ENCODE measurements around the gene SEMA4A. TPM values are rescaled to one million over a fixed set of nuclear protein-coding genes. Genes with fewer than 3 reads are reported as not detected.

The SEMA4A gene
- total RNA-seq, 1 donor from 2014 or later = 0.66 TPM

DNA sequence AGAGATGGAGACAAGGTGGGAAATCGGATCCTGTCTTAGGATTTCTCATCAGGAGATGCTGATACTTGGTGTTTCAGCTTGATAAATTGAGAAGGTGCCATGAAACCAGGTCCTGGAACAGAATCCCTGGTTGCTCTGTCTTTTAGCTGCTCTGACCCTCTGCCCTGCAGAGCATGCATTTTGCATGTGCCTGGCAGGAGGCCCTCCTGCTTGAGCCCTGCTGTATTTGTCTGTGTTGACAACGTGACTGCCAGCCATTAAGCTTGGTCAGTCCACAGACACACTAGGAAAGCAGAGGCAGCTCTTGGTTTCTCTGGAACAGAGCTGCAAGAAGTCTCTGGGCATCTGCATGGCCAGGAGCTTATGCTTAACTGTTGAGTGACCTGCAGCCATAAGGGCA, 43.1 kb downstream of the SEMA4A start:
- peaks cover 22% of the 10 kb centered on the region for H3K36me3 Mint-ChIP-seq (ENCODE audit: low read depth, unreplicated experiment)
- Histone ChIP-seq H3K27ac (ENCODE audit: low read depth, low read length) (no peak overlapping the region), H3K27me3 (ENCODE audit: insufficient read depth, low read length) (no peaks in the 10 kb centered on the region), H3K9ac (ENCODE audit: low read length) (no peak overlapping the region), H2AFZ (ENCODE audit: low read depth, low read length) (no peak overlapping the region), H3K9me3 (ENCODE audit: insufficient read depth, low read depth, low read length) (no peaks in the 10 kb centered on the region), H3K36me3 (ENCODE audit: insufficient read depth, low read length) (peaks cover 13% of the 10 kb centered on the region), H3K4me2 (ENCODE audit: low read length) (no peak overlapping the region), H3K4me1 (ENCODE audit: insufficient read depth, low read length) (peaks cover 10% of the 10 kb centered on the region), H3K79me2 (ENCODE audit: insufficient read depth, low read length) (peaks cover 62% of the 10 kb centered on the region), H4K20me1 (ENCODE audit: insufficient read depth, low read length) (peaks cover 69% of the 10 kb centered on the region), H3K4me3 (ENCODE audit: insufficient read depth, low read depth, low read length) (no peak overlapping the region)
- H3K27ac Mint-ChIP-seq (ENCODE audit: unreplicated experiment) = no peak overlapping the region
- H3K9me3 Mint-ChIP-seq (ENCODE audit: unreplicated experiment) = no peaks in the 10 kb centered on the region
- peaks cover 10% of the 10 kb centered on the region for H3K4me1 Mint-ChIP-seq (ENCODE audit: low read depth, unreplicated experiment)
- TF ChIP-seq, protein P1, sequence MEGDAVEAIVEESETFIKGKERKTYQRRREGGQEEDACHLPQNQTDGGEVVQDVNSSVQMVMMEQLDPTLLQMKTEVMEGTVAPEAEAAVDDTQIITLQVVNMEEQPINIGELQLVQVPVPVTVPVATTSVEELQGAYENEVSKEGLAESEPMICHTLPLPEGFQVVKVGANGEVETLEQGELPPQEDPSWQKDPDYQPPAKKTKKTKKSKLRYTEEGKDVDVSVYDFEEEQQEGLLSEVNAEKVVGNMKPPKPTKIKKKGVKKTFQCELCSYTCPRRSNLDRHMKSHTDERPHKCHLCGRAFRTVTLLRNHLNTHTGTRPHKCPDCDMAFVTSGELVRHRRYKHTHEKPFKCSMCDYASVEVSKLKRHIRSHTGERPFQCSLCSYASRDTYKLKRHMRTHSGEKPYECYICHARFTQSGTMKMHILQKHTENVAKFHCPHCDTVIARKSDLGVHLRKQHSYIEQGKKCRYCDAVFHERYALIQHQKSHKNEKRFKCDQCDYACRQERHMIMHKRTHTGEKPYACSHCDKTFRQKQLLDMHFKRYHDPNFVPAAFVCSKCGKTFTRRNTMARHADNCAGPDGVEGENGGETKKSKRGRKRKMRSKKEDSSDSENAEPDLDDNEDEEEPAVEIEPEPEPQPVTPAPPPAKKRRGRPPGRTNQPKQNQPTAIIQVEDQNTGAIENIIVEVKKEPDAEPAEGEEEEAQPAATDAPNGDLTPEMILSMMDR (IDR thresholded peaks at IDR 0.05; ENCODE audit: insufficient read depth, low read depth, low read length) = no peak
- no peak for TF ChIP-seq EZH2 (IDR thresholded peaks at IDR 0.05; ENCODE audit: insufficient read depth, low read length)
- H3K27me3 Mint-ChIP-seq (ENCODE audit: low read depth, unreplicated experiment) = no peaks in the 10 kb centered on the region
- H3K4me3 Mint-ChIP-seq (ENCODE audit: unreplicated experiment) = no peak overlapping the region
- FAIRE-seq (no peak), DNase-seq (ENCODE audit: low read depth) (no peak)

DNA sequence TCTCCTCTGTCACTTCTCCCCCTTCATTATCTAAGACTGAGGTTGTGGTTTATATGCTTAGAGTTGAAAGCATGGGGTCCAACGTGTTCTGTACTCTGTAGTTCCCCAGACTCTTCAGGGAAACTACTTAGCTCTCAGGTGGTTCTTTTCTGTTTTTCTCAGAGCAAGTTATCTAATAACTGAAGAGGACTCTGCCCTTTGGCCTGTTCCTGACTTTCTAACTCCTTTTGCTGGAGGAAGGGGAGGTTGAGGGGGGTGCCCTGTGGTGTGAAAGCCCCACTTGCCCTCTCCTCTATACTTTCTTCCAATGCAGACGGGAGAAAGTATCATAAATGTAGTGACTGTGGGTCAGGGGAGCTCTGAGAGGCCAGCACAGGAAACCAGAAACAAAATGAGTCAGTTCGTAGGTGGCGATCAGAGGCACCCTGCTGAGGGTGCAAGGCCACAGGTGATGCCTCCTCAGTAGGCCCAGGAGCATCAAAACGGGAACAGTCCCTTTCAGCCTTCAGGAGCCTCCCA, 45.5 kb downstream of the SEMA4A start:
- no peaks in the 10 kb centered on the region for H3K9me3 Mint-ChIP-seq (ENCODE audit: unreplicated experiment)
- Histone ChIP-seq H3K36me3 (ENCODE audit: insufficient read depth, low read length) (peaks cover 16% of the 10 kb centered on the region), H2AFZ (ENCODE audit: low read depth, low read length) (no peak overlapping the region), H3K9ac (ENCODE audit: low read length) (no peak overlapping the region), H3K4me2 (ENCODE audit: low read length) (no peak overlapping the region), H3K79me2 (ENCODE audit: insufficient read depth, low read length) (peaks cover 75% of the 10 kb centered on the region), H3K9me3 (ENCODE audit: insufficient read depth, low read depth, low read length) (no peaks in the 10 kb centered on the region), H3K27ac (ENCODE audit: low read depth, low read length) (no peak overlapping the region), H3K27me3 (ENCODE audit: insufficient read depth, low read length) (no peaks in the 10 kb centered on the region), H3K4me3 (ENCODE audit: insufficient read depth, low read depth, low read length) (no peak overlapping the region), H4K20me1 (ENCODE audit: insufficient read depth, low read length) (peaks cover 86% of the 10 kb centered on the region), H3K4me1 (ENCODE audit: insufficient read depth, low read length) (peaks cover 12% of the 10 kb centered on the region)
- H3K36me3 Mint-ChIP-seq (ENCODE audit: low read depth, unreplicated experiment) = peaks cover 19% of the 10 kb centered on the region
- no peak overlapping the region for H3K27ac Mint-ChIP-seq (ENCODE audit: unreplicated experiment)
- FAIRE-seq (no peak), DNase-seq (ENCODE audit: low read depth) (no peak)
- H3K4me1 Mint-ChIP-seq (ENCODE audit: low read depth, unreplicated experiment) = peaks cover 10% of the 10 kb centered on the region
- TF ChIP-seq, protein P1 (IDR thresholded peaks at IDR 0.05; ENCODE audit: insufficient read depth, low read depth, low read length) = no peak
- TF ChIP-seq EZH2 (IDR thresholded peaks at IDR 0.05; ENCODE audit: insufficient read depth, low read length) = no peak
- H3K27me3 Mint-ChIP-seq (ENCODE audit: low read depth, unreplicated experiment) = no peaks in the 10 kb centered on the region
- H3K4me3 Mint-ChIP-seq (ENCODE audit: unreplicated experiment) = no peak overlapping the region

DNA sequence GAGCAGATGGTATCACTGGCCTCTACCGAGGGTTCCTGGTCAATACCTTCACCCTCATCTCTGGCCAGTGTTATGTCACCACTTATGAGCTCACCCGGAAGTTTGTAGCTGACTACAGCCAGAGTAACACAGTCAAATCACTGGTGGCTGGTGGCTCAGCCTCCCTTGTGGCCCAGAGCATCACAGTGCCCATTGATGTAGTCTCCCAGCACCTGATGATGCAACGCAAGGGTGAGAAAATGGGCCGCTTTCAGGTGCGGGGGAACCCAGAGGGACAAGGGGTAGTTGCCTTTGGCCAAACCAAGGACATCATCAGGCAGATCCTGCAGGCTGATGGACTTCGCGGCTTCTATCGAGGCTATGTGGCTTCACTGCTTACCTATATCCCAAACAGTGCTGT, 46.7 kb downstream of the SEMA4A start:
- H3K4me3 Mint-ChIP-seq (ENCODE audit: unreplicated experiment) = no peak overlapping the region
- peaks cover 10% of the 10 kb centered on the region for H3K4me1 Mint-ChIP-seq (ENCODE audit: low read depth, unreplicated experiment)
- H3K36me3 Mint-ChIP-seq (ENCODE audit: low read depth, unreplicated experiment) = peaks cover 19% of the 10 kb centered on the region
- Histone ChIP-seq H3K36me3 (ENCODE audit: insufficient read depth, low read length) (peaks cover 19% of the 10 kb centered on the region), H3K4me2 (ENCODE audit: low read length) (no peak overlapping the region), H3K9me3 (ENCODE audit: insufficient read depth, low read depth, low read length) (no peaks in the 10 kb centered on the region), H3K9ac (ENCODE audit: low read length) (no peak overlapping the region), H3K4me3 (ENCODE audit: insufficient read depth, low read depth, low read length) (no peak overlapping the region), H2AFZ (ENCODE audit: low read depth, low read length) (no peak overlapping the region), H3K79me2 (ENCODE audit: insufficient read depth, low read length) (peaks cover 74% of the 10 kb centered on the region), H4K20me1 (ENCODE audit: insufficient read depth, low read length) (peaks cover 77% of the 10 kb centered on the region), H3K27ac (ENCODE audit: low read depth, low read length) (no peak overlapping the region), H3K27me3 (ENCODE audit: insufficient read depth, low read length) (no peaks in the 10 kb centered on the region), H3K4me1 (ENCODE audit: insufficient read depth, low read length) (peaks cover 6% of the 10 kb centered on the region)
- FAIRE-seq = no peak
- TF ChIP-seq, protein P1 (IDR thresholded peaks at IDR 0.05; ENCODE audit: insufficient read depth, low read depth, low read length) = no peak
- TF ChIP-seq EZH2 (IDR thresholded peaks at IDR 0.05; ENCODE audit: insufficient read depth, low read length) = no peak
- no peaks in the 10 kb centered on the region for H3K9me3 Mint-ChIP-seq (ENCODE audit: unreplicated experiment)
- H3K27me3 Mint-ChIP-seq (ENCODE audit: low read depth, unreplicated experiment) = no peaks in the 10 kb centered on the region
- H3K27ac Mint-ChIP-seq (ENCODE audit: unreplicated experiment) = no peak overlapping the region
- no peak for DNase-seq (ENCODE audit: low read depth)

Measured in astrocyte (in vitro differentiated cells and primary cell).